Measurements from ENCODE around the gene BHLHE23.

GRCh38 chr20:63047946-63048345, 41.2 kb upstream of the BHLHE23 start:
- TF ChIP-seq CTCF (IDR thresholded peaks at IDR 0.05) = no peak
- TF ChIP-seq EP300 (IDR thresholded peaks at IDR 0.05) = no peak
